HG03045 (cell line): ENCODE results near the gene POC1B.
"Not testable (repeated sequence)": the region's sequence is repeated elsewhere in the genome, so short reads cannot be mapped to it uniquely, and the experiment has no call there.

Source experiments
- ATAC-seq: cut with Tn5 transposase; IDR thresholded peaks from one replicate; pipeline ENCODE4 v1.9.1; 2021; ENCODE audit warnings: mild to moderate bottlenecking, moderate library complexity; ENCODE audit not compliant: unreplicated experiment

POC1B gene

DNA sequence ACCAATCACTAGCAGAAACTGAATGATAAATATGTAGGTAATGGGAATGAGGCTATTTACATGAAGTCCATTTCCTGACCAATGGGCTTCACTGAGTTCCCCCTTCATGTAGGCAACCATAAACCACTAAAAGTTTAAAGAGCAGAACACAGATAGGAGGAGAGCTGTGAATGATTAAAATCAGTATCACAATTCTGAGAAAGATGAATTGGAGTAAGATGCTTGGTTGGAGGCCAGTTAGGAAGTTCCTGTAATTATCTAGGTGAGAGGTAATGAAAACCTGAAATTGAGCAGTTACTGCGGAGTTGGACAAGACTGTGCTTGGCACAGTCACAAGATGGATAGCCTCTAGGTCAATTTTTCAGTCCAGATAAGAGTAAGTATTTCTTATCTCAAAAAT lies 57.8 kb downstream of the POC1B start:
- ATAC-seq: no peak

DNA sequence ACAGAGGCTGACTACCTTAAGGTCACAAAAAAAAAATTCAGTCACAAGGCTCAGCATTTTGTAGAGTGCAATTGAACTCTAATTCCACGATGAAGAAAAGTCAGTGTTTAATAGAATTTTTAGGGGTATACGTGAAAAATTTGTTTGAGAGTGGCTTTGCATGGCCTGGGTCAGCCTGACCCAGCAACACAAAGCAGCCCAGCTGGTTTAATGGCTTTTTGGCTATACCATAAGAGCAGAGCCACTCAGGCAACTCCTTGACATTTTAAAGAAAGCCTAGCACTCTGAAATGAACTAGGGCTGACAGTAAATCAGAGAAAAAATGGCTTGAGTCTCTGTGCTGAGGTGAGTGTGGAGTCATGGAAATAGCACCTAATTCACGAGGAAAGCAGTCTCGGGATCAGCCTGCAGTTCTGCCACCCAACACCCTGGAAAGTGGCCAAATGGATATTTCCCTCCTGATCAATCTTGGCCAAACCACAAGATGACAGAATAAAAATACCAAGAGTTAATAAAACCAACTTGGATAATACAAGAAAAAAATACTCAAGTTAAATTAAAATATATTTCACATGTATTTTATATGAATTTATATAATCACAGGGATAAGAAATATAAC lies 60.8 kb downstream of the POC1B start:
- ATAC-seq: no peak

DNA sequence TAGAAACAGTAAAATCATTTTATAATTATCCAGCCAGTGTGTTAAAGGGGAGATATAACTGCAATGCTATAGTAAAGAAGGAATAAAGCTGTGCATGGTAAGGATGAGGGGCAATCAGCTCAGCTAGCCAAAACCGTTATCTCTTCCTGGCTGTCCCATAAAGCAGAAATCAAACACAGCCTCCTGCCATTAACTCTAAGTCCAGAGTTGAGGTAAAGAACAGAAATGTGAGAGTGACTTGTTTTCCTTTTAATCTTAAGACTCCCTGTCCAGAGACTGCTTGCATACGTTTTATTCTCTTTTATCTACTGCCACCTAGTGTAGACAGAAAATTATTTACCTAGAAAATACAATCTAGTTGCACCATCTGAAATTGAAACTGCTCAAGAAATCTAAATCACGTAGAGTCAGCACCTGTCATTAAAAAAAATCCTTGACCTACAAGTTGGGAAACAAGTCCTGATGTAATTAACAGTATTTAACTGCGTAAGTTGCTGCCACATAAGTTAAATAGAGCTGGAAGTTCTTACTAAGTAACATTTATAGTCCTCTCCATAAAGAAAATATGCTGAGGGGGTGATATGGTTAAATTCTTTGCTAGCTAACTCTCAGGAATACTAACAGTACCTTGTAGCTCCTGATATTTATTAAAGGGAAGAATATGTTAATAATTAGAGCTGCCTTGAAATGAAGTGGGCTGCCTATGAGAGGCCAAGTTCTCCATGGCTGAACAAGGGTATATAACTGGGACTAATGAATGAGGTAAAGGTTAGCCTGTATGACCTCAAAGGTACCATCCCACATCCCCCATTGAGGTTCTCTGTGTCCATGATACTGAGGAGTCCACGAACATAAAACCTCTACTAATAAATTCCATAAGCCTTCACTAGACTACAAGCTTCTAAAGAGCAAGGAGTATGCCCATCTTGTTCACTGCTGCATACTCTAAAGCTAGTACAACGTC lies 63.9 kb downstream of the POC1B start:
- ATAC-seq: peak; percentile 89

DNA sequence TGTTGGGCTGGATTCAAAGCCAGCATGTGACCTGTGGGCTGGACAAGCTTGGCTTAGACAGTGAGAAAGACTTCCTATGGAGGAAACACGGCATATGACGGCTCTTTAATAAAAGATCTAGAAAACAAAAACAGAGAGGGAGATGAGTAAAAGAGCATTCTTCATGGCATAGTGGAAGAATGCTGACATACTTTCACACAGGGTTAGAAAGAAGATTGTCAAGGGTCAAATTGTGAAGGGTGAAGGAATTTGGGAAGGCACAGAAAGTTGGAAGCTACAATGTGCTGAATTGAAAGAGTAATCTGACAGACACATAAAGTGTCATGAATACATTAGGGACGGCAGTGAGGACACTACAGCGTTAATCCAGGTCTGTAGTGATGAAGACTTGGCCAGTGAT lies 64.7 kb downstream of the POC1B start:
- ATAC-seq: no peak

DNA sequence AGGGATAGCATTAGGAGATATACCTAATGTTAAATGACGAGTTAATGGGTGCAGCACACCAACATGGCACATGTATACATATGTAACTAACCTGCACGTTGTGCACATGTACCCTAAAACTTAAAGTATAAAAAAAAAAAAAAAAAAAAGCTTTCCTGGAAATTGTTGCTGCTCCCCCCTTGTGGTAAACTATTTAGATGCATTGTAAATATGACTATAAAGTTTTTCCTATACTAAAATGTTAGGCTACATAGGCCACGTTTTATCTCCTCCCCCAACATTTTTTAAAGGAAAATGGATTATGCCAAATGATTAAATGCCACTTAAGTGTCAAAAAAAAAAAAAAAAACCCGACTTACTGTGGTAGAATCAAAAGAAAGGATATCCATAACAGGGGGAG lies 66.6 kb downstream of the POC1B start:
- ATAC-seq: not testable (repeated sequence)

DNA sequence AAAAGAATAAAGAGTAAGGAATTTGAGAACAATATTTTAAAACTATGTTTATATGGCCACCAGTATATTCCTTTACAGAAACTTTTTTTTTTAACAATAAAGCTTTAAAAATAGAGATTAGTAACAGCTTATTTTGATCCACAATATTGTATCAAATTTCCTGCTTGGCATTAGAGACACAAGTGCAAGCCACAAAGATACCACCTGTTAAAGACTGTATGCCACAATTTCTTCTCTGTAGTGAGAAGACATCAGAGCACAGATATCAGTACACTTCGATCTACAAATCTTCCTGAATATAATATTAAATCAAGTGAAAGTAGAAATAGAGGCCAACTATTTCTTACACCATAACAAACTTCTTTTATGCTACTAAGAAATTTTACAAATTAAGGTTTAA lies 69.3 kb downstream of the POC1B start:
- ATAC-seq: no peak

DNA sequence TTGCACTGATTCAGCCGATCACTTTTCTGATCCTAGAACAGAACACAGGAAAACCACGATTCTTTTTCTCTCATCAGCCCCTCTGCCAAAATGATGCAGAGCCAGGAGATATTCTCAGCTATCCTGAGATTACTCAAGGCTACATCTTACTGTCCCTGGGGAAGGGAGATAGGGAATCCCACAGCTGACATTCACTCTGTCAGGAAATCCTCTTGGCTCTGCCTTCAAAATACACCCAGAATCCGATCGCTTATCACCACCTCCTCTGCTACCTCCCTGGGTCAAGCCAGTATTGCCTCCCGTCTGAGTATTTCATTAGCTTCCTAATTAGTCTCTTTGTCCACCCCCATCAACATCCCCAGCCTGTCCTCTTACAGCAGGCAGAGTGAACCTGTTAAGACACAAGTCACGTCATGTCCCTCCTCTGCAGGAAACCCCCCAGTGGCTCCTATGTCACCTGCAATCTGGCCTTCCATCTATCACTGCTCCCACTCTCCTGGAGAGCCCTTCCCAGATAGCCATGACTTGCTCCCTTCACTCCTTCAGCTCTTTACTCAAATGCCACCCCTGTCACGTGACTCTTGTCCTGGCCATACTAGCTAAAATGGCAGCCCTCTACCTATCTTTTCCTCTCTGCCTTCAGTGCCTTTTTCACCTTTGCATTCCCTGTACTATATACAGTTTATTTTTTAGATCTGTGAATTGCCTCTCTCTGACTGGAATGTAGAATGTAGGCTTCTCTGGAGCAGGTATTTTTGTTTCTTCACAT lies 71.6 kb downstream of the POC1B start:
- ATAC-seq: no peak

DNA sequence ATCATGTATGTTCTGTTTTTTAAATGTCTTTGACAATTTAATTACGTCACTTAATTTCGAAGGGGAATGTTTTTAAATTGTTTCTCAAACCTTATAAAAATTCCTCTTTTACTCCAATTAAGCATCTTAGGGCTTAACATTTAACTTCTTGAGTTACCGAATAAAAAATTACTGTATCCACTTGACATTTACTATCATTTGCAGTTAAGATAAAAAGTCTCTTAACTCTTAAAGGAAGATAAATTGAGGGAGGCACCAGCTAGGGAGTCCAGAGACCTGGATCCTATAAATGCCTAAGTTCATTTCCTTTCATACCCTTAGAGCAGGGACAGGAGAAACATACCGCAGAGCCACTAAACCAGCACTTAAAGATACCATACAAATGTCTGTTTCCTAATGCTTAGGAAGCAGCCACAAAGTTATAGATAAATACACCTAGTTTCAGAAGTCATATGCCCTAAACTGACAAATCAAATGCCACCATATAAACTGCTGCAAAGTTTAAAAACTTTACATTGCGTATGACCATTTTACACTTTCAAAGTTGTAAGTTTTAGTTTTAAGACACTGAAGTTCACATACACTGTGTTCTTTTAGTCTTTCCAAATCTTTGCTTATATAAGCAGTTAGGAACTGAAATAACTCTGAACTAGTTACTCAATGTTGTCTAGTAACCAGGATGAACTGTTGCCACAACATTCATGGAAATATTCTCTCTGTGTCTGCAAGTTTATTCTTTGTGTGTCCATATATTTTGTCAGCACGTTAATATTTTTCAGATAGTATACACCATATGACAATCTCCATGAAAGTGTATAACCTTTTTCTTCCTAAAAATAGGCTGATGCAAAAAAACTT lies 72.5 kb downstream of the POC1B start:
- no peak for ATAC-seq

DNA sequence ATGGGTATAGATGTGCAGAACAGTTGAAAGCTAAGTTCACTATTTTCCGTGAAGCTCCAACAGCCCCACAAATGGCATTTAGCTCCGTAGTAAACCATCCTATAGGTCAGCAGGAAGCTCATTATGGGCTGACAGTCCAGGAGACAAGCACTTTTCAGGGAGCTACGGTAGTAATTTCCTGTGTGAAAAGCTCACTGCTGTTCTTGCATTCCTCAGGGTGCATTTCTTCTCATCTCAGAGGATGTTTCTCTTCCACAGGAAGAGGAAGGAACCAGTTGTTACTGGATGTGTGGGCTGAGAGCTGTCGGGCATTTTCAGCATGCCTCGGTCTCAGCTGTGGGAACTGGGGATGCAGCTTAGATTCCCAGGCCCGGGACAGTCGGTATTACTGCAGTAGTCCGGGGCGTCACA lies 74.0 kb downstream of the POC1B start:
- no peak for ATAC-seq

DNA sequence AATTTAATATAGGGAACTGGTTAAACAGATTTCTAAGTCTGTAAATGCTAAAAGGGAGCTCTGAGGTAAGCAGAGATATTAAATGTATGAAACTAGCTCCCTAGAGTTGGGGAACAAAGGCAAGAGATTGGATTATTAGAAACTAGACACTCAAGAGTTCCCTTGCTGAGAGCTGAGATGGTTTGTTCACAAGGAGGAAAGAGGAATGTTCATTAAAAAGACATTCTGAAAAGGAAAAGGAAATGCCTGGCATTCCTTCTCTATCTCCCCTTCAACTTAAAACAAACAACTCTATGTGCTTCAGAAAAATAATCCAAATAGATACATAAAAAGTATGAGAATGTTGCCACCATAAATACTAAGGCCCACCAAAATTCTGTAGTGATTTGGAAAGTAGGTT lies 74.9 kb downstream of the POC1B start:
- ATAC-seq: no peak

DNA sequence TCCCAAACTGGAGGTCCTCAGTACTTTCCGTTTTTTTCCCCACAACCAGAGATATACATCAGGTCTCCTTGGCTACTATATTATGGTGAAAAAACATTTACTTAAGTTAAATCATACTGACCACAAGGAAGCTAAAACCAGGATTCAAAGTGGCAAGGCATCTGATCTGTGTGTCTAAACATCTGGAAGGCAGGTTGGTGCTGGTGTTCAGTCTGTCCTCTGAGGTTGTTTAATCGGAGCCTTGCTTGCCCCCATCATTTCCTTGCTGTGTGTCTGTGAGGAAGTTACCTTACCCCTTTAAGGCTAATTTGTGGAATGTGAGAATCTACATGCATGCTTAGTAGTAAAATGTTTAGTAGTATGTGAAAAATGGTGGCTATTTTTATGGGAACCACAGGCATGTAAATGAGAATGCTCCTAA lies 76.9 kb downstream of the POC1B start:
- ATAC-seq: no peak

DNA sequence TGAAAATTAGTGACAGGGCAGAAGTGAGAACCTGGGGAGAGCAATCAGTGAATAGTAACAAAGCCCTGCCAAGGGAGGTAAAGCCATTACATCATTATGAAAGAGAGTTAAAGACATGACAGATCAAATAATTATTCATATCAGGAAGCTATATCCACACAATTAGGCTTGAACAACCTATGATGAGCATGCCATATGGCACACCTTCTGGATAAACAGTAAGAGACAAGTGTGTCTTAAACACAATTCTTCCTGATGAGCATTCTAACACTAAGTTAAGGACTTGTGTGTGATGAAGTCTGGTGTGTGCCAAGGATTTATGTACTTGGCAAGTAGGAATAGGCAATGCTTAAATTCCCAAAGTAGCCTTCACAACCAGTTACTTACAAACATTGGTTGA lies 77.3 kb downstream of the POC1B start:
- no peak for ATAC-seq

DNA sequence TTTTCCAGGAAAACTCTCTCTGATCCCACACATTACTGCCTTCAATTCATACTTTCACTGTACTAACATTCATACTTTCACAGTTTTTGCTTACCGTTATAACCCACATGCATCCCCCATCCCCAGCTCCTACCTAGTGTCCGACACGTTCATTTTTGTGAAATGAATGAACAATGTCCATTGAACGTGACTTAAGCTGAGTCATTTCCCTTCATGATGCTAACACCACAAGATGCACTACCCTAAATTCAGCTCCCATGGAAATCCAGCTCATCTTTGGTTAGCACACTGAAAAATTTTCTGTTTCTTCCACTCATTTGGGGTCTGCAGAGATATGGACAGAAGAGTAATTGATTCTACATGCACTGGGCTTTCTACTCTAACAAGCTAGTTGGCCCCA lies 85.9 kb downstream of the POC1B start:
- no peak for ATAC-seq

DNA sequence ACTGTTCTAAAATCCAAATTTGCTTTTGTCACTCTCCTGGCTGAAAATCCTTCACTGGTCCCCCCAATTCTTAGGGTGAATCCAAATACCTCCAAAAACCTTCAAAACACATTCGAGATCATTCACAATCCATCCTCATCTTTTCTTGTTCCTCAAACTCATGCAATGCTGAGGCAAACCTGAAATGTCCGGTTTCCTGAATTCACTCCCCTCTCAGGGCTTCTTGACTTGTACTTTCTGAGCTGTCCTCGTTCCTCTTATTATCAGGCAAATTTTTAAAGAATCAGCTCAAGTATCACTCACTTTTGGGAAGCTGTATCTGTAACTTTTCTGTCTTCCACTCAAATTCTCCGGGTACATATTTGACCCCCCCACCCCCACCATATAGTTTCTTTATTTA lies 88.6 kb downstream of the POC1B start:
- ATAC-seq: no peak

DNA sequence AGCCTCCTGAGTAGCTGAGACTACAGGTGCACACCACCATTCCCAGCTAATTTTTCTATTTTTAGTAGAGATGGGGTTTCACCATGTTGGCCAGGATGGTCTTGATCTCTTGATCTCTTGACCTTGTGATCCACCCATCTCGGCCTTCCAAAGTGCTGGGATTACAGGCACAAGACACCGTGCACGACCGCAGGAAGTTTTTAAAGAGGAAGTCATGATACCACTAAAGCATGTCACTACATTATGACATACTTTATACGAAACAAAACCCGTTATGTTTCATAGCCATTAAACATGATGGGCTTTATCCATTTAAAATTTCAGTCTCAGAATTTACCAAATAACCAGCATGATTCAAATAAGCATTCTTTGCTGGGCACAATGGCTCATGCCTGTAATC lies 89.8 kb downstream of the POC1B start:
- no peak for ATAC-seq

DNA sequence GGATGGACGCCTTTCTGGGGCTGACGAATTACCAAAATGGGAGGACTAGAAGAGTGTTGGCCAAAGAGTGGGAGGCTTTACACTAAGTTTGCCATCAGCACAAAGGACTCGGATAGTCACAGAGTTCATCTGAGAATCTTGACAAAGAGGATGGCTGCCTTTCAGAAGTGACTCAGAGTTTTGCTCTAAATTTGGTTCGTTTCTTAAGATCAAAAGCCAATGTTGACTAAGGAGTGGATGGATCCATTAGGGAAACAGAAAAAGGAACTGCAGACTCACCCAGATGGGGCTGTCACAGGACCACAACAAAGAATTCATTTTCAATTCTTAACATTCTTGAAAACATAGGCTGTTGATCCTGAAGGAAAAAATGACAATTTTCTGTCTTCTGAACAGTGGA lies 92.2 kb downstream of the POC1B start:
- ATAC-seq: no peak

DNA sequence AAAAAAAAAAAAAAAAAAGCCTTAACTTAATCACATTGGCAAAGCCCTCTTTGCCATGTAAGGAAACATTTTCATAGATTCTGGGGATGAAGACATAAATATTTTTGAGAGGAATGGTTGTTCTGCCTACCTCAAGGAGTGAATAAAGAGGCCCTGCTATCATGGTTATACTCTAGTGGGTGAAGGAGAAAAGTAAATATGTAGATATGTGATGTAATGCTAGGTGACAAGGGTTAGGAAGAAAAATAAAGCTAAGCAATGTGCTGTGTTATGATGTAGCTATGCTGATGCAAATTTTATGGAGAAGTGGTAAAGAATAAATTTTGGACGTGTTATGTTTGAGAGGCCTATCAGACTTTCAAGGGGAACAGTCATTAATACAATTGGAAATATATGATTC lies 93.5 kb downstream of the POC1B start:
- ATAC-seq: no peak

DNA sequence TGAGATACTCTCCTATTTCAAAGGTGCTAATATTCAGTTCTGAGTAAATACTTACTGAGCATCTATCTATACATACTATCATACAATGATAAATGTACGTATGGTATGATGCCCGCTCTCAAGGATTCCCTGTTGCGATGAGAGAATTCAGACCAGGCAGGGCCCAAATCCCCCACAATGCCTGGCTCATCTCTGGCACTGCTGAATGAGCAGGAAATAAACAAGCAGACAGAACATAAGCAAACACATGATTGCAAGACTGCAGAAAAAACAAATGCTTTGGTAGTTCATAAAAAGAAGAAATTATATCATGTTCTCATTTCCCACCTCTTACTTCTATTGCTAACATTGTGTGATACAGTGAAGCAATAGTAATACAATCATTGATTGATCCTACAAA lies 96.3 kb downstream of the POC1B start:
- ATAC-seq: no peak

DNA sequence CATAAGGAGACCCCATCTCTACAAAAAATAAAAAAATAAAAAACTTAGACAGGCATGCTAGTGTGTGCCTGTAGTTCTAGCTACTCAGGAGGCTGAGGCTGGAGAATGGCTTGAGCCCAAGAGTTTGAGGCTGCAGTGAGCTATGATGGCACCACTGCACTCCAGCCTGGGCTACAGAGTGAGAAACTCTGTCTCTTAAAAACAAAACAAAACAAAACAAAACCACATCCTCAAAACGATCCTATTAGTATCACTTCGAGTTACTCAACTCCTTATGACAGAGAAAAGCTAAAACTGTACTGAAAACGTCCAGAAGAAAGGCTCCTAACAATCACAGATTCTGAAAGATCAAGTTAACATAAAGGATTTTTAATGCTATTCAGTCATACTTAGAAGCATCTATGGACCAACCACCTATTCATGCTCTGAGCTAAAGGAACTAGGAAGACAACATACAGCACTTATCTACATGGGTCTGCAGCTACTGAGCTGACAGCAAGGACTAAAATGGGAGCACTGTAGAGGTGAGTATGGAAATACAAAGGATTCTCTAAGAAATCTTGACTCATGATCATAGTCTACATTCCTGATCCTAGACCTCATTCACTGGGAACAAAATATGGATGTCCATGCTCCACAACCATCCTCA lies 98.2 kb downstream of the POC1B start:
- peak; percentile 95 for ATAC-seq

DNA sequence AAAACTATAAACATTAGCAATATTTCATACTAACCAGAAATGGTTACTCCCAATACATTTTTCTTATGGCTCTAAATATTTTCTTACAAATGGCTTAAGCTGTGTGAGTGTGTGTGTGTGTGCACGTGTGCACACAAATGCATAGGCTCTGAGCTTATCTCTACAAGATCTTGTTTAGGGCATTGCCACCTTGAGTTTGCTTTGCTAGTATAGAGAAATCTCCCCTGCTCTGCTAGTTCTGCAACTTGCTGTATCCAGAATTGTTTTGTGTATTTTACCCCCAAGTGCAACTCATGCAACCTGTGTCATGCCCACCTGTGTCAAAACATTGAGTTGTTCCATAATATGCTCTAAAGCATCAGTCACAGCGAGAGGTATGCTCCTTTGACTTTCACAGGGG lies 101.0 kb downstream of the POC1B start:
- ATAC-seq: no peak
